ENCODE data around the gene TRIM2. TPM values are rescaled to one million over a fixed set of nuclear protein-coding genes. Genes with fewer than 3 reads are reported as not detected.

The TRIM2 gene
- total RNA-seq, 1 experiment from 2014 or later: 28.0 TPM

GRCh38 chr4:153325558-153325957 lies 121.3 kb downstream of the TRIM2 start:
- no peak for DNase-seq (ENCODE audit: low read depth)

- no peak for DNase-seq (ENCODE audit: low read depth)
Observed at GRCh38 chr4:153326513-153326912, 122.3 kb downstream of the TRIM2 start.

- no peak for DNase-seq (ENCODE audit: low read depth)
Observed at GRCh38 chr4:153327247-153327646, 123.0 kb downstream of the TRIM2 start.

GRCh38 chr4:153332936-153333335 lies 128.7 kb downstream of the TRIM2 start:
- DNase-seq (ENCODE audit: low read depth): peak; percentile 41

- DNase-seq (ENCODE audit: low read depth): peak; percentile 50
Observed at GRCh38 chr4:153333874-153334273, 129.6 kb downstream of the TRIM2 start.

- DNase-seq (ENCODE audit: low read depth): peak; percentile 31
Observed at GRCh38 chr4:153335665-153336064, 131.4 kb downstream of the TRIM2 start.

GRCh38 chr4:153337686-153338085 lies 133.4 kb downstream of the TRIM2 start:
- DNase-seq (ENCODE audit: low read depth): no peak

- DNase-seq (ENCODE audit: low read depth): peak; percentile 92
Observed at GRCh38 chr4:153341575-153342090, 137.4 kb downstream of the TRIM2 start.

GRCh38 chr4:153342751-153343552 lies 138.7 kb downstream of the TRIM2 start:
- no peak for DNase-seq (ENCODE audit: low read depth)

GRCh38 chr4:153344131-153345011 lies 140.1 kb downstream of the TRIM2 start, which contains the start of gene MND1:
MND1 (plus strand) TSS chr4:153344688; CDS start chr4:153344738, 50 bp downstream.
- peak; percentile 84 for DNase-seq (ENCODE audit: low read depth)

- DNase-seq (ENCODE audit: low read depth): peak; percentile 74
Observed at GRCh38 chr4:153345012-153345981, 141.1 kb downstream of the TRIM2 start.

GRCh38 chr4:153346031-153346430 lies 141.8 kb downstream of the TRIM2 start:
- no peak for DNase-seq (ENCODE audit: low read depth)

GRCh38 chr4:153346563-153346962 lies 142.3 kb downstream of the TRIM2 start:
- no peak for DNase-seq (ENCODE audit: low read depth)

- DNase-seq (ENCODE audit: low read depth): no peak
Observed at GRCh38 chr4:153347117-153347516, 142.9 kb downstream of the TRIM2 start.

- DNase-seq (ENCODE audit: low read depth): peak; percentile 28
Observed at GRCh38 chr4:153348006-153348405, 143.8 kb downstream of the TRIM2 start.

GRCh38 chr4:153349206-153349805 lies 145.1 kb downstream of the TRIM2 start:
- DNase-seq (ENCODE audit: low read depth): no peak

- no peak for DNase-seq (ENCODE audit: low read depth)
Observed at GRCh38 chr4:153362184-153362583, 157.9 kb downstream of the TRIM2 start.

- DNase-seq (ENCODE audit: low read depth): peak; percentile 34
Observed at GRCh38 chr4:153364061-153364460, 159.8 kb downstream of the TRIM2 start.

- no peak for DNase-seq (ENCODE audit: low read depth)
Observed at GRCh38 chr4:153365003-153365402, 160.8 kb downstream of the TRIM2 start.

GRCh38 chr4:153366486-153366885 lies 162.2 kb downstream of the TRIM2 start:
- DNase-seq (ENCODE audit: low read depth): no peak

Data from HT1080 (cell line).